ENCODE measurements around the gene SELENOH.

Gene SELENOH

GRCh38 chr11:57751176-57751575, 9.9 kb downstream of the SELENOH start:
- DNase-seq, result no peak

- no peak for DNase-seq
Observed at GRCh38 chr11:57751676-57752253, 10.5 kb downstream of the SELENOH start, which contains the start of gene BTBD18. Gene BTBD18 (minus strand): TSS chr11:57751819. CDS start chr11:57751188, 631 bp downstream.

GRCh38 chr11:57752954-57753353, 11.7 kb downstream of the SELENOH start:
- DNase-seq, result no peak

DNA sequence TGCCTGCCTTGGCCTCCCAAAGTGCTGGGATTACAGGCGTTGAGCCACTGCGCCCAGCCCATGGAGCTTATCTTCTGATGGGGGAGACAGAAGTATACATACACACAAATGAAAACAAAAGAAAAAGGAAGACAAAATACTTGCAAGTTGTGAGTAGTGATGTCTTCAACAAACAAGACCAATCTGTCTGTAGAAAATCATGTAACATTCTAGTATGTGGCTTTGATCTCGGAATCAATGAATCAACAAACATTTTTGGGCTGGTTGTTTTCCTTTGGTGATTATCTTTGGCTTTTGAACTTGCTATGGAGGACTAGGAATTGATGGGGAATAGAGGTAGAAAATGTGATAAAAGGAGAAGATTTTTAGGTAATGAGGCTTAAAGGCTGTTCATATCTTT, 16.9 kb downstream of the SELENOH start:
- DNase-seq, result no peak

DNA sequence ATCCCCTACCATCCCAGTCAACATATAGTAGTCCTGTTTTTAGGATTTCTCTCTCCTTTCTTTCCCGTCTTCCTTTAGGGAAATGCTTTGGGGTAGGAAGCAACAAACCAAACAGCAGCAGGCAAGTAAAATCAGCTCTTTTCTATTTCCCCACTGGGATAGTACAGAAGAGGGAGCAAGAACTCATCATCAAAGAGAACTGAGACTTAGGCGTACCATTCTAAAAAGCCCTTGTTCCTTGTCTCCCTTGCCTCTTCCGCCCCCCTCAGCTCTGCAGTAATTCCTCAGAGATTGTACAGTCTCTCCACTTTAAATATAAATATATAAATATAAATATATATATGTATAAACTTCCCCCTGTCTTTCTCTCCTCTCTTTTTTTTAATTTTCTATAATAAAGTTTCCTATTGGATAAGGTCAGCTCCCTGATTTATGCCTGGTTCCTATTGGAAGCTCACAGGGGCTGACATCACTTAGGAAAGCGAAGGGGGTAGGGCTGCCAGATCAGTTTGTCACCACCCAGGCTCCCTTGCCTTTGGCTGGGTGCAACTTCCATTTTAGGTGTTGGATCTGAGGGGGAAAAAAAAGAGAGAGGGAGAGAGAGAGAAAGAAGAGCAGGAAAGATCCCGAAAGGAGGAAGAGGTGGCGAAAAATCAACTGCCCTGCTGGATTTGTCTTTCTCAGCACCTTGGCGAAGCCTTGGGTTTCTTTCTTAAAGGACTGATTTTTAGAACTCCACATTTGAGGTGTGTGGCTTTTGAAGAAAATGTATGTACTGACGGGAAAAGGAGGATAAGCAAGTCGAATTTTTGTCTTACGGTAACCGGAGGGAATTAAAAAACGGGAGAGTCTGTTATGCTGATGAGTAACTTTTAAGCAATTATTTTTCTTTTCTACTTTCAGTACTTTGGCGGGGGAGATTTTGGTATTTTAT, 20.3 kb downstream of the SELENOH start, which contains the start of gene CTNND1:
CTNND1 (plus strand) TSS at position 502 of the 934 bp plus-strand sequence. CDS start 29,677 bp downstream, outside the sequence.
- DNase-seq, result peak; percentile 82

DNA sequence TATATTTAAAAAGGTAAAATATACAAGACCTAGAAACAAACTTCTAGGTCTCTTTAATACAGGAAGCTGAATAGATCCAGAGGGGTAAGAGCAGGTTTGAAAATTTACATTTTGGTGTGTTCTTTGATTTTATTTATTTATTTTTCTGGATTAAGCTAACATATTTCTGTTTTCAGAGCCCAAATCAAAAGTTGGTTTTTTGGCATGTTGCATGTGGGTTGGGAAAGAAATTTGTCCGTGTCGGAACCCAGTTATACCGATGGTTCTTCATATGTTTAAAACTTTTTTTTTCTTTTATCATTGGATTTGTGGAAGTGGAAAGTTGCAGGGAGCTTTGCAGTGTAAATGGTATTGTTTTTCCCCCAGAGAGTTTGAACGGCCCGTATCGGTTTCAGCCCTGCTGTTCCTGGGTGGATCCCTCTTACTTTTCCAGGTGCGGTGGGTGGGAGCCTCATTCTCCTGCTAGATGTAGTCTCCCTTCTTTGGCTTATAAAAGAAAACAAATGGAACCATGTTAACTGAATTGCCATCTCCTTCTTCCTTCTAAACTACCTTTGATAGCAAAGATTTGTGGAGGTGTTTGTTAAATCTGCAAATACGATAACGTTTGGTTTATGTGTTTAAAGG, 21.1 kb downstream of the SELENOH start:
- no peak for DNase-seq

GRCh38 chr11:57763568-57763967, 22.3 kb downstream of the SELENOH start:
- DNase-seq, result no peak

- no peak for DNase-seq
Observed at GRCh38 chr11:57764021-57764420, 22.7 kb downstream of the SELENOH start.

- DNase-seq, result no peak
Observed at GRCh38 chr11:57764566-57764965, 23.3 kb downstream of the SELENOH start.

GRCh38 chr11:57764972-57765371, 23.7 kb downstream of the SELENOH start:
- no peak for DNase-seq

GRCh38 chr11:57770793-57771192, 29.5 kb downstream of the SELENOH start:
- DNase-seq, result no peak

GRCh38 chr11:57771365-57771764, 30.1 kb downstream of the SELENOH start:
- DNase-seq, result no peak

DNA sequence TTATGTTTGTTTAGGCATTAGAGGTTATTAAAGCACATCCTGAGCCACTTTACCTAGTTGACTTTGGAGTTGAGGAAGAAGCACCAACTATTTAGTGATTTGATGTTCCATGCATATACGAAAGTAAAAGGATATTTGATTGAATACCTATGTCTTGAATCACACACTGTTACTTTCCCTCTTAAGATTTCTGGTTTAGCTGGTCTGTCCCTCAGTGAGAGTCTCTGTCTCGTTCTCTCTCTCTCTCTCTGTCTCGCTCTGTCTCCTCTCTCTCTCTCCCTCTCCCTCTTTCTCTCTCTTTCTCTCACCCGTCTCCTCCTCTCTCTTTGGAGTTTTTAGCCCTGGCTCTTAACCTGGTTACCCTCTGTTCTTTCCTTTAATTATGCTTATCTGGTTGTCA, 31.3 kb downstream of the SELENOH start:
- no peak for DNase-seq

- no peak for DNase-seq
Observed at GRCh38 chr11:57773026-57773598, 31.8 kb downstream of the SELENOH start.

GRCh38 chr11:57775491-57775890, 34.2 kb downstream of the SELENOH start:
- no peak for DNase-seq

DNA sequence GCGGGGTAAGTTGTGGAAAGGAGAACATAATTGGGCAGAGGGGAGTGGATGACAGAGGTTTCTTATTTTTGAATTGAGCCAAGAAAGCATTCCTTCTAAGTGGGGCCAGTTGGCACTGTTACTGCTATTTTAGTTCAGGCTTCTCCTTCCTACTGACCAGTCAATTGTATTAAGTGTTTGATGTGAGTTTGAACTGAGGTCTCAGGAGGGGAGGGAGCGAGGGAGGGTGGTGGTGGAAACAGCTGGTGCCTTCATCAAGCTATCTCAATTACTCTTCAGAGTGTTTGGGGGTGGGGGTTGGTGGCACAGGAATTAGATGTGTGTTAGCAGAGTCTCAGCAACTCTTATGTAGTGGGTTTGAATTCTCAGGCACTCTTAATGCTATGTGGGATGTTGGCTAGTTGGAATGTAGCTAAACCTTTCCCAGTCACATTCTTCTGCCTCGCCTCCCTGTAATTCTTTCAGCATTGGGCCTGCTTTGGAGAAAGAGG, 34.8 kb downstream of the SELENOH start:
- no peak for DNase-seq

DNA sequence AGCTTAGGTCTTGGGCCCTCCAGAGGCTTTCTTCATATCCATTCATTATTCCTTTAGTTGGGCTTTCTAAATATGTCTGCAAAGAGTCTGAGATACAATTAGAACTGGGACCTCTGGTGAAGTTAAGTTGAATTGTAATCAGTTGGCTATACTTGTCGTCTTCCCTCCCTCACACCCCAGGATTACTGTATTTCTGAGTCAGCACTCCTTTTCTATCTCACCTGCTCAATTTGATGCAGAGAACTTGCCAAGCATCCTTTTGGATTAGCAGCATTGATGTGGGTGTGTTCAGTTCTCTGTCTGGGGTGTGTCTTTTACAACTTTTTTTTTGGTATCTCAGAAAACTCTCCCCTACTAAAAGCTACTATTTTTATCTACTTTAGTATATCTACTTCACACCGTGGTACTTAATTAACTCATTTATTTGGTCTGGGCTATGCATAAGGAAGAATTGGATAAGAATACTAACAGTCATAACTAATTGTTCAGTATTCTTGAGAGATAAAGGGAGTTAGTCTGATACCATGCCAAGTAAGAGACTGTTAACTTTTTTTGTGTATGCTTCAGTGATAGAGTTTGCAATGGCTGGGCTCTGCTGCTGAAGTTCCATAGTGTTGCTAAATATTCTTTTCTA, 35.4 kb downstream of the SELENOH start:
- no peak for DNase-seq

DNA sequence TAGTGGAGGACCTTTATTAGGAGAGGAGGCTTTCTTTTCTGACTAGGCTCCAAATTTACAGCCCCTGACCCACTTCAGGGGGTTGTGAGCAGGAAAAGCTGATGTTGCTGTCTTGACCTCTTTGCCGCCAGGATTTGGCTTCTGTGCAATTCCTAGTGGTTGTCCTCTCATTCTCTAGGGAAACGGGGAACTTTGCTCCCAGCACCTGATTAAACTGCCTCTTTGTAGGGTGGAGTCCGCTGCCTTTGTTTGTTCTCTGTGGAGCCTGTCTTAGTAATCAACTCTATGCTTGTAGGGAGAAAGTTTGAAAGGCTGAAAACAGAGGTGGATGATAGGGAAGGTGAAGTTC, 36.7 kb downstream of the SELENOH start:
- no peak for DNase-seq

- DNase-seq, result peak; percentile 88
Observed at GRCh38 chr11:57778318-57779037, 37.2 kb downstream of the SELENOH start.

DNA sequence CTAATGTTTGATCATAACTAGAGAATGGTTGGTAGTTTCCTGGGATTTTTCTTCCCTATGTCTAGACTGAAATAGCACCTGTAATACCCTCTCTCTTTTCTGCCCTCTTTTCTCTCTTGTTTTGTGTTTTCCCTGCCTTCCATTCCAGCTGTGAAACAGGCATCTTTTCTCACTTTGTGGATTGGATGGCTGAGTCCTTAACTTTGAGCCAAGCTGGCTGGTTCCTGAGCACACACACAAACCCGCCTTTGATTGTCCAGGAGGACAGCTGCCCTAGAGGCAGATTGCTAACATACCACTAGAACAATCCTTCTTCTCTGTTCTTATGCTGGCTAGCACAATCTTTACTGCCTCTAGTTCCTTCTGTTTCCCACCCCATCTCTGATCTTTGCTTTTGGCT, 38.0 kb downstream of the SELENOH start:
- DNase-seq, result peak; percentile 37

DNA sequence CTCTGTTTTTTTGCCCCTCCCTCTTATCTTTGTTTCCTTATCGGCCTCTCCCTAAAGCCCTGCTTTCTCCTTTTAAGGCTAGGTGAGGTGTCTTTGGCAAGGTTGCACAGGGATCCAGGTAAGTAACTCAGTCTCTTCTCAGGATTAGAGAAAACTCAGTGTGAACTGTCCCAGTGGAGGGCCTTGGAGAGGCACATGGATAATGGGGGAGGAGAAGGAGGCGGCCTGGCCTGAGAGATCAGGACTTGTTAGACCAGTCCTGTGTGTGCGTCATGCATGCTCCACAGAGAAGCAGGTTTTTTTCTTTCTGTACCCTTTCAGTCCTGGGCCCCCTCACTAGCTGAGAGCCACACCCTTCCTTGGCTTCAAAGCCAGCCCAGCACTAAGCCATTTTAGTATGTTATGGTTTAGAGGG, 40.2 kb downstream of the SELENOH start:
- no peak for DNase-seq

GRCh38 chr11:57785072-57785471, 43.8 kb downstream of the SELENOH start:
- DNase-seq, result no peak

All from NCI-H1048 (cell line).